HepG2 (cell line): ENCODE data around the gene HES3. TPM values are rescaled to one million over a fixed set of nuclear protein-coding genes. Genes with fewer than 3 reads are reported as not detected.

Experiments
- ARID5B ChIP-seq: IDR thresholded peaks from 2 replicates; pipeline ENCODE4 v1.4.0; 2020; ENCODE audit warnings: mild to moderate bottlenecking, missing genetic modification reagents
- CEBPZ ChIP-seq: IDR thresholded peaks from 2 replicates; pipeline ENCODE4 v1.6.1; 2012; ENCODE audit warnings: low read length, improper control_type of control experiment
- GRHL1 ChIP-seq: sonication (generic); formaldehyde crosslinking; conservative IDR thresholded peaks from 2 replicates; pipeline ENCODE4 v1.8.0; 2022; ENCODE audit warnings: missing genetic modification reagents
- KMT2B ChIP-seq: IDR thresholded peaks from 2 replicates; pipeline ENCODE4 v1.6.1; 2016; ENCODE audit warnings: missing genetic modification reagents, missing compliant biosample characterization
- NCOA5 ChIP-seq: sonication (generic); formaldehyde crosslinking; IDR thresholded peaks from 2 replicates; pipeline ENCODE4 v1.4.0; 2020; ENCODE audit warnings: missing genetic modification reagents
- SOX6 ChIP-seq, 2 experiments: fragments of 450-650 bp in 1 of 2; sonication (generic) in 1 of 2; formaldehyde crosslinking in 1 of 2; IDR thresholded peaks; 2 replicates each; pipeline versions ENCODE4 v1.4.0 to v1.6.1; 2017 to 2020; ENCODE audit warnings: antibody characterized with exemption in 1 of 2, mild to moderate bottlenecking in 1 of 2, missing genetic modification reagents in 1 of 2
- SSRP1 ChIP-seq: IDR thresholded peaks from 2 replicates; pipeline ENCODE4 v1.6.1; 2016; ENCODE audit warnings: control low read depth
- ZBTB20 ChIP-seq: sonication (generic); formaldehyde crosslinking; IDR thresholded peaks from 2 replicates; pipeline ENCODE4 v1.8.1; 2023; ENCODE audit warnings: missing genetic modification reagents, low read depth, mild to moderate bottlenecking, borderline replicate concordance
- ZFP36L2 ChIP-seq: sonication (generic); formaldehyde crosslinking; IDR thresholded peaks from 2 replicates; pipeline ENCODE4 v1.4.0; 2020; ENCODE audit warnings: missing genetic modification reagents
- ZFP62 ChIP-seq: sonication (generic); formaldehyde crosslinking; IDR thresholded peaks from 2 replicates; pipeline ENCODE4 v1.4.0; 2020; ENCODE audit warnings: missing genetic modification reagents
- ZNF207 ChIP-seq: fragments of 450-650 bp; IDR thresholded peaks from 2 replicates; pipeline ENCODE4 v1.6.1; 2016; ENCODE audit warnings: antibody characterized with exemption, borderline replicate concordance
- ZNF44 ChIP-seq: sonication (generic); formaldehyde crosslinking; IDR thresholded peaks from 2 replicates; pipeline ENCODE4 v1.5.1; 2020; ENCODE audit warnings: mild to moderate bottlenecking, missing genetic modification reagents
- ZNF563 ChIP-seq: sonication (generic); formaldehyde crosslinking; IDR thresholded peaks from 2 replicates; pipeline ENCODE4 v1.8.0; 2022; ENCODE audit warnings: mild to moderate bottlenecking, moderate library complexity, missing genetic modification reagents
- ZNF567 ChIP-seq: sonication (generic); formaldehyde crosslinking; IDR thresholded peaks from 2 replicates; pipeline ENCODE4 v1.8.1; 2023; ENCODE audit warnings: mild to moderate bottlenecking, missing genetic modification reagents, borderline replicate concordance
- ZNF652 ChIP-seq: IDR thresholded peaks from 2 replicates; pipeline ENCODE4 v1.6.1; 2016; ENCODE audit warnings: low read depth, borderline replicate concordance
- ZNF710 ChIP-seq: sonication (generic); formaldehyde crosslinking; IDR thresholded peaks from 2 replicates; pipeline ENCODE4 v1.5.0; 2020; ENCODE audit warnings: mild to moderate bottlenecking, missing genetic modification reagents, borderline replicate concordance
- ZNF720 ChIP-seq: sonication (generic); formaldehyde crosslinking; IDR thresholded peaks from 2 replicates; pipeline ENCODE4 v1.4.0; 2020; ENCODE audit warnings: missing genetic modification reagents
- ZNF768 ChIP-seq: sonication (generic); formaldehyde crosslinking; IDR thresholded peaks from 2 replicates; pipeline ENCODE4 v1.4.0; 2020; ENCODE audit warnings: missing genetic modification reagents
- ZSCAN12 ChIP-seq: sonication (generic); formaldehyde crosslinking; IDR thresholded peaks from 2 replicates; pipeline ENCODE4 v1.9.0; 2021; ENCODE audit warnings: mild to moderate bottlenecking, missing genetic modification reagents
- polyA plus RNA-seq, 8 experiments: library from polyadenylated mRNA; depleted of rRNA in 3 of 8; stranded (reverse) in 7 of 8; unstranded in 1 of 8; fragments of >200 nt; fragmentation: Illumina TruSeq in 4 of 8; extraction: Trizol in 4 of 8; gene quantifications; 2 replicates each; pipeline versions ENCODE4 v1.2.1 to v1.2.3, GENCODE V29; 2011 to 2016; ENCODE audit warnings: low read depth in 4 of 8, missing spikeins in 1 of 8, mixed read lengths in 1 of 8; ENCODE audit not compliant: insufficient read depth in 1 of 8
- total RNA-seq, 5 experiments: library from RNA; depleted of rRNA; stranded (reverse); fragments of >200 nt; fragmentation: Illumina TruSeq; extraction: Trizol; gene quantifications; 2 replicates each; pipeline ENCODE4 v1.2.3, GENCODE V29; 2016; ENCODE audit warnings: low read depth in 1 of 5

HES3 gene
- total and polyA plus RNA-seq, 2 of the 13 experiments (the other 11 are each of a cell fraction or from before 2014, with no cell fraction given), result not detected

GRCh38 chr1:6239950-6240768, 3.8 kb upstream of the HES3 start (continued):
- no peak for TF ChIP-seq CEBPZ
- TF ChIP-seq ZBTB20 (CRISPR knock-in tag), result no peak
- no peak for TF ChIP-seq ZNF44 (CRISPR knock-in tag)
- no peak for TF ChIP-seq ZNF768 (CRISPR knock-in tag)
- TF ChIP-seq ARID5B (CRISPR knock-in tag), result peak; percentile 36; the same call in 1 of the 2 replicates
- no peak for TF ChIP-seq SSRP1 (CRISPR knock-in tag)
- TF ChIP-seq NCOA5 (CRISPR knock-in tag), result no peak
- no peak for TF ChIP-seq ZNF720 (CRISPR knock-in tag)
- TF ChIP-seq ZFP62, result no peak
- TF ChIP-seq KMT2B (CRISPR knock-in tag), result no peak
- TF ChIP-seq ZNF563 (CRISPR knock-in tag), result no peak
- no peak for TF ChIP-seq ZNF207
- TF ChIP-seq GRHL1 (CRISPR knock-in tag), result no peak
- no peak for TF ChIP-seq ZSCAN12
- TF ChIP-seq SOX6 (IDR thresholded peaks at IDR 0.05), result no peak
- TF ChIP-seq SOX6 (CRISPR knock-in tag; IDR thresholded peaks at IDR 0.05), result peak; percentile 95
- no peak for TF ChIP-seq ZNF567 (CRISPR knock-in tag)
- TF ChIP-seq ZNF710 (CRISPR knock-in tag), result 0 out of 2 replicates have a peak, but pooled peaks have one; percentile 22
- TF ChIP-seq ZNF652, result no peak
- no peak for TF ChIP-seq ZFP36L2 (CRISPR knock-in tag)
